GM19238 (cell line): Measurements from ENCODE around the gene CDK13.
"Not testable (repeated sequence)": the region's sequence is repeated elsewhere in the genome, so short reads cannot be mapped to it uniquely, and the experiment has no call there.

Experiments used
- DNase-seq: peaks from one replicate; pipeline ENCODE4 v3.0.0; 2011; ENCODE audit warnings: low spot score; ENCODE audit not compliant: insufficient read length

Gene CDK13

DNA sequence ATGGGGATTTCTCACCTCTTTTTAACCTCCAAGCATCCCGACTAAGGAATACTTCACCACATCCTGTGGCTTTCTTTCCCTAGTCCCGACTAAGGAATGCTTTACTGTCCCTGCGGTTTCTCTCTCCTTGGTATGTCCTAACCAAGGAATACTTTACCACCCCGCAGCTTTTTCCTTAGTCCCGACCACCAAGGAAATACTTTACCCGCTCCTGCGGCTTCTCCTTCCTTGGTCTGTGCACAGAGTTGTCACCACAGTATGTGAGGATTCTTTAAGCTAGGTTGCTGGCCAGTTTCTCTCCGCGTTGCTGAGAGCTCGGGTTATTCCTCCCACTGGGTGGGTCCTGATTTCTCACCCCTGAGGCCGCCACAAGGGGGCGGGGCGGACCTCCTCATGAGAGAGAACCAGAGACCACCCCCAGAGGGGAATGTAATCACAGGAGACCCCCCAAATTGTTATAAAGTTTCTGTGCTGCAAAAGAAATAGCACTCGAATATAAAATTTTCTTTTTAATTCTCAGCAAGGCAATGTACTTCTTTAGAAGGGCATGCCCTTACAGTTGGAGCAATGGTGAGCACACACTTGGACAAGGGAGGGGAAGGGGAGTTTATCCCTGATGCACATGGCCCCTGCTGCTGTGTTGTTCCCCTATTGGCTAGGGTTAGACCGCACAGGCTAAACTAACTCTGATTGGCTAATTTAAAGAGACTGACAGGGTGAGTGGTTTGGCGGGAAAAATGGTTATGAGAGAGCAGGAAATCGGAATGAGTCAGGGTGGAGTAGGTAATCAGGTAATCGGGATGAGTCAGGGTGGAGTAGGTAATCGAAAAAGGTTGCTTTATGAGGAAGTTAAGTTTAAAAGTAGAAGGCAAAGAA is 197.6 kb downstream of the CDK13 start:
- no peak for DNase-seq

GRCh38 chr7:40148247-40148580 is 198.2 kb downstream of the CDK13 start:
- not testable (repeated sequence) for DNase-seq

DNA sequence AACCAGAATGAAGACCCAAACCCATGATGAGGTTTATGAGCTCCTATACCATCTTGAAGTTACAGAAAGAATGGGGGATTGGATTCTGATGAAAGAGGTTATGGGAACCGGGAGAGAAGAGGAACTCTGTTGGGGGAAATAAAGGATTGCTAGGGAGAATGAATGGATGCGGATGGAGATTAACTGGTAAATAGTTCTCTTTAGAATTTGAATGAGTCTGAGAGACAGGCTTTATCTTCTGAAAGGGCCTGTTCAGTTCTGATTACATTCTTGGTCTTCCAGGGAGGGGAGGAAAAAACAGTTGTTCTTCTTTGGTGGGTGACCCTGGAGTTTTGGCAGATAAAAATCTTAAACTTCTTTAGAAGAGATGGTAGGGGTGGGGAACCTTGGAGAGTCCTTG is 198.6 kb downstream of the CDK13 start:
- DNase-seq, result no peak
